Subcutaneous preadipocyte (primary cell): ENCODE measurements around the gene SORT1. TPM values are rescaled to one million over a fixed set of nuclear protein-coding genes. Genes with fewer than 3 reads are reported as not detected.

Experiments
- total RNA-seq: library from RNA; depleted of rRNA; stranded (reverse); fragments of >200 nt; gene quantifications from 2 replicates; pipeline ENCODE4 v1.2.3, GENCODE V29; 2012

Gene SORT1
- total RNA-seq, result 1.1 and 1.2 TPM in 2 replicates

GRCh38 chr1:109397581-109398342 lies at the start of gene SORT1:
TSS of gene SORT1 (minus strand) at chr1:109397918. CDS start at chr1:109397892, 26 bp downstream.

GRCh38 chr1:109426281-109427170 lies 28.8 kb upstream of the SORT1 start, which contains the start of gene PSMA5:
TSS of gene PSMA5 (minus strand) at chr1:109426448. CDS start at chr1:109426330, 118 bp downstream.

GRCh38 chr1:109306832-109307273 lies 90.9 kb downstream of the SORT1 start, which contains the start of gene MYBPHL:
TSS of gene MYBPHL (minus strand) at chr1:109307011. CDS start at chr1:109306991, 20 bp downstream.

GRCh38 chr1:109282952-109283747 lies 114.6 kb downstream of the SORT1 start, which contains the start of gene PSRC1:
TSS of gene PSRC1 (minus strand) at chr1:109283145.

Other genes with a start within 250 kb of the SORT1 start
- 152 and 170 TPM in 2 replicates for gene SARS1, start 184.0 kb downstream of the SORT1 start, total RNA-seq
- gene CELSR2, start 148.4 kb downstream of the SORT1 start, total RNA-seq, result under 0.01 TPM in 2 replicates
- 13.6 and 20.9 TPM in 2 replicates for gene PSRC1, start 114.8 kb downstream of the SORT1 start, total RNA-seq
- not detected in 2 replicates for gene MYBPHL, start 90.9 kb downstream of the SORT1 start, total RNA-seq
- gene PSMA5, start 28.5 kb upstream of the SORT1 start, total RNA-seq, result 54.5 and 64.3 TPM in 2 replicates
- gene SYPL2, start 68.6 kb upstream of the SORT1 start, total RNA-seq, result 2.0 and 5.5 TPM in 2 replicates
- 2.7 and 5.9 TPM in 2 replicates for gene ATXN7L2, start 86.0 kb upstream of the SORT1 start, total RNA-seq
- gene CYB561D1, start 96.2 kb upstream of the SORT1 start, total RNA-seq, result 4.5 and 4.8 TPM in 2 replicates
- 0.39 and 0.73 TPM in 2 replicates for gene AMIGO1, start 111.8 kb upstream of the SORT1 start, total RNA-seq
- under 0.01 and 0.39 TPM in 2 replicates for gene GPR61, start 142.0 kb upstream of the SORT1 start, total RNA-seq
- gene GNAI3, start 150.7 kb upstream of the SORT1 start, total RNA-seq, result 14.0 and 16.6 TPM in 2 replicates
- not detected in 2 replicates for gene GNAT2, start 221.7 kb upstream of the SORT1 start, total RNA-seq
- gene AMPD2, start 221.9 kb upstream of the SORT1 start, total RNA-seq, result 59.5 and 63.7 TPM in 2 replicates